A549 (cell line): Measurements from ENCODE around the gene ZNF316. TPM values are rescaled to one million over a fixed set of nuclear protein-coding genes. Genes with fewer than 3 reads are reported as not detected.

Source experiments
- ATAC-seq, 2 experiments: fragments of 200-7000 bp in 1 of 2; fragments of >200 bp in 1 of 2; cut with Nextera tagmentation in 1 of 2; cut with Tn5 transposase in 1 of 2; 3 replicates each; pipeline versions ENCODE4 v1.8.0 to v1.9.1; 2018 to 2020; ENCODE audit warnings: mild to moderate bottlenecking in 1 of 2, moderate library complexity in 1 of 2
- CTCF ChIA-PET: fragments of 300-600 bp; sonication (Branson Sonifier 250); formaldehyde crosslinking; extraction: SDS; loops from one replicate; lab custom pipeline; 2021; ENCODE audit warnings: antibody characterized with exemption, inconsistent platforms; lab: Yijun Ruan, JAX
- POLR2A ChIA-PET: fragments of 350-600 bp; formaldehyde crosslinking; extraction: SDS; loops from one replicate; lab custom pipeline; 2021; ENCODE audit warnings: antibody characterized with exemption, inconsistent platforms; lab: Yijun Ruan, JAX
- DNase-seq, 2 experiments: peaks; one replicate each; pipeline versions ENCODE4 v3.0.0 to v3.0.0-alpha.2; 2011 to 2016; ENCODE audit warnings: low read depth in 1 of 2, low spot score in 1 of 2
- FAIRE-seq: peaks from 2 replicates; lab custom pipeline; 2011; peaks lifted over from hg19 to GRCh38; lab: Jason Lieb, UNC
- H3K27ac ChIP-seq, 2 experiments: fragments of >200 bp; sonication (Bioruptor Twin); formaldehyde crosslinking; 3 replicates each; pipeline ENCODE4 v1.5.1; 2016 to 2017
- H3K4me1 ChIP-seq: fragments of >200 bp; sonication (Bioruptor Twin); formaldehyde crosslinking; 3 replicates; pipeline ENCODE4 v1.6.1; 2016
- H3K4me2 ChIP-seq: fragments of >200 bp; sonication (Bioruptor Twin); formaldehyde crosslinking; 3 replicates; pipeline ENCODE4 v1.6.1; 2016
- H3K4me3 ChIP-seq: fragments of >200 bp; sonication (Bioruptor Twin); formaldehyde crosslinking; 3 replicates; pipeline ENCODE4 v1.5.1; 2016
- H3K9me3 ChIP-seq: fragments of >200 bp; sonication (Bioruptor Twin); formaldehyde crosslinking; 3 replicates; pipeline ENCODE4 v1.6.1; 2016
- ATOH8 ChIP-seq: fragments of 250-450 bp; sonication (Bioruptor Pico); IDR thresholded peaks from 2 replicates; pipeline ENCODE4 v1.5.0; 2020; ENCODE audit warnings: low read depth, mild to moderate bottlenecking, moderate library complexity
- CHD4 ChIP-seq: fragments of 200-600 bp; sonication (generic); IDR thresholded peaks from 2 replicates; pipeline ENCODE4 v1.6.1; 2016; ENCODE audit warnings: antibody characterized with exemption, mild to moderate bottlenecking, borderline replicate concordance
- ELK1 ChIP-seq: fragments of 150-350 bp; IDR thresholded peaks from 2 replicates; pipeline ENCODE4 v1.6.1; 2014; ENCODE audit warnings: low read depth, mild to moderate bottlenecking, low read length
- ESRRA ChIP-seq: fragments of 150-350 bp; IDR thresholded peaks from 2 replicates; pipeline ENCODE4 v1.6.1; 2014; ENCODE audit warnings: mild to moderate bottlenecking, low read length, borderline replicate concordance
- FOSB ChIP-seq: fragments of 250-450 bp; sonication (Bioruptor Pico); IDR thresholded peaks from 2 replicates; pipeline ENCODE4 v1.5.0; 2020; ENCODE audit warnings: mild to moderate bottlenecking, moderate library complexity
- FOXS1 ChIP-seq: fragments of 250-450 bp; sonication (Bioruptor Pico); IDR thresholded peaks from 2 replicates; pipeline ENCODE4 v1.5.0; 2020; ENCODE audit warnings: mild to moderate bottlenecking, moderate library complexity
- HES2 ChIP-seq: fragments of >200 bp; sonication (Bioruptor Twin); formaldehyde crosslinking; IDR thresholded peaks from 2 replicates; pipeline ENCODE4 v1.6.1; 2016
- HOXA7 ChIP-seq: fragments of 250-450 bp; sonication (Bioruptor Pico); IDR thresholded peaks from 2 replicates; pipeline ENCODE4 v1.5.0; 2020; ENCODE audit warnings: mild to moderate bottlenecking, moderate library complexity
- JUNB ChIP-seq: fragments of >200 bp; sonication (Bioruptor Twin); formaldehyde crosslinking; IDR thresholded peaks from 2 replicates; pipeline ENCODE4 v1.6.1; 2016
- MAZ ChIP-seq: fragments of 150-350 bp; IDR thresholded peaks from 2 replicates; pipeline ENCODE4 v1.6.1; 2014; ENCODE audit warnings: antibody characterized with exemption, low read depth, low read length, borderline replicate concordance
- POLR2AphosphoS2 ChIP-seq: conservative IDR thresholded peaks from 2 replicates; pipeline ENCODE4 v1.6.1; 2012; ENCODE audit warnings: low read length, improper control_type of control experiment, inconsistent platforms
- RARB ChIP-seq: fragments of 250-450 bp; sonication (Bioruptor Pico); IDR thresholded peaks from 2 replicates; pipeline ENCODE4 v1.8.0; 2021; ENCODE audit warnings: mild to moderate bottlenecking, moderate library complexity
- RFX5 ChIP-seq: fragments of 450-650 bp; IDR thresholded peaks from 2 replicates; pipeline ENCODE4 v1.7.1; 2014; ENCODE audit warnings: antibody characterized with exemption, mild to moderate bottlenecking, moderate library complexity
- RNF2 ChIP-seq: fragments of 200-600 bp; sonication (generic); IDR thresholded peaks from 2 replicates; pipeline ENCODE4 v1.6.1; 2016; ENCODE audit warnings: low read depth, mild to moderate bottlenecking, antibody characterized with exemption, moderate library complexity, borderline replicate concordance
- SREBF2 ChIP-seq: fragments of 450-650 bp; IDR thresholded peaks from 2 replicates; pipeline ENCODE4 v1.6.1; 2014; ENCODE audit warnings: mild to moderate bottlenecking, moderate library complexity
- TP53 ChIP-seq: fragments of 250-450 bp; sonication (Bioruptor Pico); IDR thresholded peaks from 2 replicates; pipeline ENCODE4 v1.5.0; 2021; ENCODE audit warnings: mild to moderate bottlenecking, moderate library complexity
- ZC3H11A ChIP-seq: fragments of 450-650 bp; IDR thresholded peaks from 2 replicates; pipeline ENCODE4 v1.6.1; 2014; ENCODE audit warnings: antibody characterized with exemption, mild to moderate bottlenecking
- ZSCAN20 ChIP-seq: fragments of 250-450 bp; sonication (Bioruptor Pico); IDR thresholded peaks from 2 replicates; pipeline ENCODE4 v1.8.0; 2022; ENCODE audit warnings: mild to moderate bottlenecking, moderate library complexity
- WGBS: methylation state at CpG from one replicate; pipeline ENCODE4 v1.1.6; 2017; ENCODE audit errors: missing lambda C conversion rate; 5-methylcytosine and 5-hydroxymethylcytosine counted together
- polyA plus RNA-seq, 4 experiments: library from polyadenylated mRNA; depleted of rRNA in 3 of 4; stranded (reverse); fragments of >200 nt; fragmentation: RNase III in 1 of 4; extraction: RNeasy Plus Mini Kit Qiagen cat#74134 plus additional on column Dnase treatment in 1 of 4; gene quantifications; 2 replicates in 3 of 4; 3 replicates in 1 of 4; pipeline ENCODE4 v1.2.3, GENCODE V29; 2011 to 2017
- TF ChIP-seq, protein P1 (sequence below): IDR thresholded peaks from 2 replicates; pipeline ENCODE4 v1.6.1; 2012
- TF ChIP-seq, protein P2 (sequence below): fragments of 200-600 bp; sonication (generic); IDR thresholded peaks from 2 replicates; pipeline ENCODE4 v1.6.1; 2016; ENCODE audit warnings: antibody characterized with exemption, mild to moderate bottlenecking, moderate library complexity
- TF ChIP-seq, protein P3 (sequence below): fragments of 250-450 bp; sonication (Bioruptor Pico); IDR thresholded peaks from 2 replicates; pipeline ENCODE4 v1.5.0; 2021; ENCODE audit warnings: mild to moderate bottlenecking, moderate library complexity, borderline replicate concordance
- TF ChIP-seq, protein P4 (sequence below): IDR thresholded peaks from 2 replicates; pipeline ENCODE4 v1.6.1; 2012; ENCODE audit warnings: low read depth, borderline replicate concordance

The ZNF316 gene
- polyA plus RNA-seq, 2 of the 4 experiments (the other 2 are of a cell fraction): 7.5 to 21.2 TPM

DNA sequence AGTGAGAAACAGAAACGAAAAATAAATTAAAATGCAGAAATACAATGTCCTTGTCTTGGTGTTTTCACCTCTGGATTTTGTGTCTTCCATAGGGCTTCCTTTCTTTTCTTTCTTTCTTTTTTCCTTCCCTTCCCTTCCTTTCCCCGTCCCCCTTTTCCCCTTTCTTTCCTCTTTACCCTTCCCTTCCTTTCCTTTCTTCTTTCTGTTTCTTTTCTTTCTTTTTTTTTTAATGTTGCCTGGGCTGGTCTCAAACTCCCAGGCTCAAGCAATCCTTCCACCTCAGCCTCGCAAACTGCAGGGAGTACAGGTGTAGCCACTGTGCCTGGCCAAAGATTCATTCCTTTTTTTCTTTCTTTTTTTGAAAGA, 12.9 kb upstream of the ZNF316 start:
- WGBS: 59% methylated on average over 3 of the region's 3 CpGs

DNA sequence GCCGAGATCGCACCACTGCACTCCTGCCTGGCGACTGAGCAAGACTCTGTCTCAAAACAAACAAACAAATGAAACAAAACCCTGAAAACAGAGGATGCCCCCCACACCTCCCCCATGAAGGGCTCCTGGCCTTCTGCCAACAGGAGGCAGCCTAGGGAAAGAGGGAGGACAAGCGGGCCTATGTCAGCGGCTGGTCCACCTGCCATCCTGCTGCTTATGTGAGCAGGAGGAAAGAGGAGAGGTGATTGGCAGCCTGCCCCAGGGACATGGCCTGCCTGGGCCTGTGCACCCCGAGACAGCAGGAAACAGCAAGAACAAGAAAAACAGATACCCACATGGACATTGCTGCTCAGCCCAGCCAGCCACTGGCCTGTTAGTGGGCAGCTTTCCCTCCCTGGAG, 9.1 kb upstream of the ZNF316 start:
- ATAC-seq: no peak
- no peaks in the 10 kb centered on the region for H3K4me1 ChIP-seq
- DNase-seq: no peak
- H3K9me3 ChIP-seq: no peaks in the 10 kb centered on the region
- TF ChIP-seq RARB: no peak
- TF ChIP-seq TP53 (CRISPR knock-in tag): no peak
- no peak for TF ChIP-seq ZC3H11A
- no peak for TF ChIP-seq FOXS1 (CRISPR knock-in tag)
- TF ChIP-seq ZSCAN20 (CRISPR knock-in tag): no peak
- TF ChIP-seq RFX5: no peak
- TF ChIP-seq ATOH8 (CRISPR knock-in tag): no peak
- TF ChIP-seq MAZ: no peak
- TF ChIP-seq, protein P1, sequence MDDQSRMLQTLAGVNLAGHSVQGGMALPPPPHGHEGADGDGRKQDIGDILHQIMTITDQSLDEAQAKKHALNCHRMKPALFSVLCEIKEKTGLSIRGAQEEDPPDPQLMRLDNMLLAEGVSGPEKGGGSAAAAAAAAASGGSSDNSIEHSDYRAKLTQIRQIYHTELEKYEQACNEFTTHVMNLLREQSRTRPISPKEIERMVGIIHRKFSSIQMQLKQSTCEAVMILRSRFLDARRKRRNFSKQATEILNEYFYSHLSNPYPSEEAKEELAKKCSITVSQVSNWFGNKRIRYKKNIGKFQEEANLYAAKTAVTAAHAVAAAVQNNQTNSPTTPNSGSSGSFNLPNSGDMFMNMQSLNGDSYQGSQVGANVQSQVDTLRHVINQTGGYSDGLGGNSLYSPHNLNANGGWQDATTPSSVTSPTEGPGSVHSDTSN: no peak
- no peak for TF ChIP-seq FOSB (CRISPR knock-in tag)
- TF ChIP-seq ESRRA: no peak
- no peak overlapping the region for H3K4me2 ChIP-seq
- POLR2A ChIA-PET: no interaction called here
- no peak overlapping the region for H3K27ac ChIP-seq
- CTCF ChIA-PET: no interaction called here
- no peak for FAIRE-seq
- 92% methylated on average over 6 of the region's 6 CpGs for WGBS
- H3K4me3 ChIP-seq: no peak overlapping the region

More for the DNA sequence above, 12.9 kb upstream of the ZNF316 start:
- H3K9me3 ChIP-seq: no peaks in the 10 kb centered on the region
- ATAC-seq: no peak
- no peak overlapping the region for H3K4me3 ChIP-seq
- no peak for TF ChIP-seq HES2
- CTCF ChIA-PET: interaction anchor here (1.0 kb wide), 1 partner anchor 35 kb away, joined by 3 read pairs; no protein-coding TSS in a partner anchor
- DNase-seq: no peak
- no peak for FAIRE-seq
- no peak overlapping the region for H3K4me2 ChIP-seq
- POLR2A ChIA-PET: no interaction called here
- H3K27ac ChIP-seq: no peak overlapping the region
- no peaks in the 10 kb centered on the region for H3K4me1 ChIP-seq

- H3K9me3 ChIP-seq: no peaks in the 10 kb centered on the region
- H3K4me3 ChIP-seq: no peak overlapping the region
- no peak overlapping the region for H3K4me2 ChIP-seq
- ChIA-PET CTCF (no interaction called here), POLR2A (no interaction called here)
- H3K4me1 ChIP-seq: no peaks in the 10 kb centered on the region
- TF ChIP-seq, protein P2, sequence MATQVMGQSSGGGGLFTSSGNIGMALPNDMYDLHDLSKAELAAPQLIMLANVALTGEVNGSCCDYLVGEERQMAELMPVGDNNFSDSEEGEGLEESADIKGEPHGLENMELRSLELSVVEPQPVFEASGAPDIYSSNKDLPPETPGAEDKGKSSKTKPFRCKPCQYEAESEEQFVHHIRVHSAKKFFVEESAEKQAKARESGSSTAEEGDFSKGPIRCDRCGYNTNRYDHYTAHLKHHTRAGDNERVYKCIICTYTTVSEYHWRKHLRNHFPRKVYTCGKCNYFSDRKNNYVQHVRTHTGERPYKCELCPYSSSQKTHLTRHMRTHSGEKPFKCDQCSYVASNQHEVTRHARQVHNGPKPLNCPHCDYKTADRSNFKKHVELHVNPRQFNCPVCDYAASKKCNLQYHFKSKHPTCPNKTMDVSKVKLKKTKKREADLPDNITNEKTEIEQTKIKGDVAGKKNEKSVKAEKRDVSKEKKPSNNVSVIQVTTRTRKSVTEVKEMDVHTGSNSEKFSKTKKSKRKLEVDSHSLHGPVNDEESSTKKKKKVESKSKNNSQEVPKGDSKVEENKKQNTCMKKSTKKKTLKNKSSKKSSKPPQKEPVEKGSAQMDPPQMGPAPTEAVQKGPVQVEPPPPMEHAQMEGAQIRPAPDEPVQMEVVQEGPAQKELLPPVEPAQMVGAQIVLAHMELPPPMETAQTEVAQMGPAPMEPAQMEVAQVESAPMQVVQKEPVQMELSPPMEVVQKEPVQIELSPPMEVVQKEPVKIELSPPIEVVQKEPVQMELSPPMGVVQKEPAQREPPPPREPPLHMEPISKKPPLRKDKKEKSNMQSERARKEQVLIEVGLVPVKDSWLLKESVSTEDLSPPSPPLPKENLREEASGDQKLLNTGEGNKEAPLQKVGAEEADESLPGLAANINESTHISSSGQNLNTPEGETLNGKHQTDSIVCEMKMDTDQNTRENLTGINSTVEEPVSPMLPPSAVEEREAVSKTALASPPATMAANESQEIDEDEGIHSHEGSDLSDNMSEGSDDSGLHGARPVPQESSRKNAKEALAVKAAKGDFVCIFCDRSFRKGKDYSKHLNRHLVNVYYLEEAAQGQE: no peak
- TF ChIP-seq RARB: no peak
- TF ChIP-seq ZSCAN20 (CRISPR knock-in tag): no peak
- TF ChIP-seq, protein P3, sequence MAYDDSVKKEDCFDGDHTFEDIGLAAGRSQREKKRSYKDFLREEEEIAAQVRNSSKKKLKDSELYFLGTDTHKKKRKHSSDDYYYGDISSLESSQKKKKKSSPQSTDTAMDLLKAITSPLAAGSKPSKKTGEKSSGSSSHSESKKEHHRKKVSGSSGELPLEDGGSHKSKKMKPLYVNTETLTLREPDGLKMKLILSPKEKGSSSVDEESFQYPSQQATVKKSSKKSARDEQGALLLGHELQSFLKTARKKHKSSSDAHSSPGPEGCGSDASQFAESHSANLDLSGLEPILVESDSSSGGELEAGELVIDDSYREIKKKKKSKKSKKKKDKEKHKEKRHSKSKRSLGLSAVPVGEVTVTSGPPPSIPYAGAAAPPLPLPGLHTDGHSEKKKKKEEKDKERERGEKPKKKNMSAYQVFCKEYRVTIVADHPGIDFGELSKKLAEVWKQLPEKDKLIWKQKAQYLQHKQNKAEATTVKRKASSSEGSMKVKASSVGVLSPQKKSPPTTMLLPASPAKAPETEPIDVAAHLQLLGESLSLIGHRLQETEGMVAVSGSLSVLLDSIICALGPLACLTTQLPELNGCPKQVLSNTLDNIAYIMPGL (CRISPR knock-in tag): no peak
- no peak for TF ChIP-seq HOXA7 (CRISPR knock-in tag)
- no peak for TF ChIP-seq RFX5
- TF ChIP-seq CHD4: no peak
- no peak for TF ChIP-seq ELK1
- TF ChIP-seq SREBF2: no peak
- TF ChIP-seq POLR2AphosphoS2: no peak
- no peak for TF ChIP-seq FOXS1 (CRISPR knock-in tag)
- TF ChIP-seq, protein P4, sequence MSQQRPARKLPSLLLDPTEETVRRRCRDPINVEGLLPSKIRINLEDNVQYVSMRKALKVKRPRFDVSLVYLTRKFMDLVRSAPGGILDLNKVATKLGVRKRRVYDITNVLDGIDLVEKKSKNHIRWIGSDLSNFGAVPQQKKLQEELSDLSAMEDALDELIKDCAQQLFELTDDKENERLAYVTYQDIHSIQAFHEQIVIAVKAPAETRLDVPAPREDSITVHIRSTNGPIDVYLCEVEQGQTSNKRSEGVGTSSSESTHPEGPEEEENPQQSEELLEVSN: no peak
- TF ChIP-seq JUNB: no peak
- TF ChIP-seq RNF2: no peak
- FAIRE-seq: no peak
- peak; percentile 25 to 49; a peak in 2 of 6 replicates for ATAC-seq
- WGBS: 46% methylated on average over 11 of the region's 11 CpGs
- DNase-seq: no peak
- H3K27ac ChIP-seq: no peak overlapping the region
Observed at GRCh38 chr7:6630007-6630849, 6.9 kb upstream of the ZNF316 start.
